Astrocyte of the spinal cord (primary cell): ENCODE measurements around the gene SPATA7.

Source experiments
- DNase-seq: peaks from one replicate; pipeline ENCODE4 v3.0.0; 2011; ENCODE audit warnings: low read depth, low spot score
- H3K4me3 ChIP-seq: 2 replicates; pipeline ENCODE4 v1.5.1; 2011; ENCODE audit warnings: low read depth, mild to moderate bottlenecking, low read length, moderate library complexity
- CTCF ChIP-seq: IDR thresholded peaks from 2 replicates; pipeline ENCODE4 v1.5.1; 2012; ENCODE audit warnings: low read depth, mild to moderate bottlenecking, low read length, inconsistent platforms
- in situ Hi-C: cut with HindIII; loops from 2 replicates; pipeline ENCODE4 v1.10.0; 2017; ENCODE audit warnings: low sequenced_read_pairs

Gene SPATA7

GRCh38 chr14:88385212-88386101, at the start of gene SPATA7:
Gene SPATA7, plus strand, starts transcription at chr14:88385657. Its CDS starts 162 bp downstream, at chr14:88385819.
- H3K4me3 ChIP-seq, result peak within 1 kb of the TSS; percentile 84
- TF ChIP-seq CTCF, result no peak
- DNase-seq, result peak; percentile 91
- in situ Hi-C loops, result no loop called here

GRCh38 chr14:88340357-88340756, 45.1 kb upstream of the SPATA7 start:
- in situ Hi-C loops, result no loop called here
- no peak overlapping the region for H3K4me3 ChIP-seq
- no peak for DNase-seq
- TF ChIP-seq CTCF, result no peak

- no peak for TF ChIP-seq CTCF
- in situ Hi-C loops, result no loop called here
- no peak overlapping the region for H3K4me3 ChIP-seq
Observed at GRCh38 chr14:88342980-88343379, 42.5 kb upstream of the SPATA7 start.

GRCh38 chr14:88346048-88346639, 39.3 kb upstream of the SPATA7 start:
- in situ Hi-C loops, result no loop called here
- no peak overlapping the region for H3K4me3 ChIP-seq
- TF ChIP-seq CTCF, result no peak
- DNase-seq, result no peak

More at GRCh38 chr14:88342980-88343379, 42.5 kb upstream of the SPATA7 start:
- DNase-seq, result no peak

GRCh38 chr14:88348546-88348945, 36.9 kb upstream of the SPATA7 start:
- DNase-seq, result no peak
- H3K4me3 ChIP-seq, result no peak overlapping the region
- in situ Hi-C loops, result no loop called here
- TF ChIP-seq CTCF, result no peak

GRCh38 chr14:88351966-88352691, 33.3 kb upstream of the SPATA7 start:
- peak; percentile 1 for DNase-seq
- in situ Hi-C loops, result no loop called here
- TF ChIP-seq CTCF, result no peak
- no peak overlapping the region for H3K4me3 ChIP-seq
